ENCODE measurements around the gene CDK13.

The CDK13 gene

GRCh38 chr7:39948375-39948955 lies 1.6 kb upstream of the CDK13 start (continued):
- TF ChIP-seq, protein P1, sequence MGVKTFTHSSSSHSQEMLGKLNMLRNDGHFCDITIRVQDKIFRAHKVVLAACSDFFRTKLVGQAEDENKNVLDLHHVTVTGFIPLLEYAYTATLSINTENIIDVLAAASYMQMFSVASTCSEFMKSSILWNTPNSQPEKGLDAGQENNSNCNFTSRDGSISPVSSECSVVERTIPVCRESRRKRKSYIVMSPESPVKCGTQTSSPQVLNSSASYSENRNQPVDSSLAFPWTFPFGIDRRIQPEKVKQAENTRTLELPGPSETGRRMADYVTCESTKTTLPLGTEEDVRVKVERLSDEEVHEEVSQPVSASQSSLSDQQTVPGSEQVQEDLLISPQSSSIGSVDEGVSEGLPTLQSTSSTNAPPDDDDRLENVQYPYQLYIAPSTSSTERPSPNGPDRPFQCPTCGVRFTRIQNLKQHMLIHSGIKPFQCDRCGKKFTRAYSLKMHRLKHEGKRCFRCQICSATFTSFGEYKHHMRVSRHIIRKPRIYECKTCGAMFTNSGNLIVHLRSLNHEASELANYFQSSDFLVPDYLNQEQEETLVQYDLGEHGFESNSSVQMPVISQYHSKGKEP (tag by site-specific recombination; IDR thresholded peaks at IDR 0.05), result no peak
- TF ChIP-seq ZNF658 (tag by site-specific recombination; IDR thresholded peaks at IDR 0.05) (no peak), ZNF140 (tag by site-specific recombination; IDR thresholded peaks at IDR 0.05) (no peak), ZBTB17 (tag by site-specific recombination; IDR thresholded peaks at IDR 0.05) (no peak)

DNA sequence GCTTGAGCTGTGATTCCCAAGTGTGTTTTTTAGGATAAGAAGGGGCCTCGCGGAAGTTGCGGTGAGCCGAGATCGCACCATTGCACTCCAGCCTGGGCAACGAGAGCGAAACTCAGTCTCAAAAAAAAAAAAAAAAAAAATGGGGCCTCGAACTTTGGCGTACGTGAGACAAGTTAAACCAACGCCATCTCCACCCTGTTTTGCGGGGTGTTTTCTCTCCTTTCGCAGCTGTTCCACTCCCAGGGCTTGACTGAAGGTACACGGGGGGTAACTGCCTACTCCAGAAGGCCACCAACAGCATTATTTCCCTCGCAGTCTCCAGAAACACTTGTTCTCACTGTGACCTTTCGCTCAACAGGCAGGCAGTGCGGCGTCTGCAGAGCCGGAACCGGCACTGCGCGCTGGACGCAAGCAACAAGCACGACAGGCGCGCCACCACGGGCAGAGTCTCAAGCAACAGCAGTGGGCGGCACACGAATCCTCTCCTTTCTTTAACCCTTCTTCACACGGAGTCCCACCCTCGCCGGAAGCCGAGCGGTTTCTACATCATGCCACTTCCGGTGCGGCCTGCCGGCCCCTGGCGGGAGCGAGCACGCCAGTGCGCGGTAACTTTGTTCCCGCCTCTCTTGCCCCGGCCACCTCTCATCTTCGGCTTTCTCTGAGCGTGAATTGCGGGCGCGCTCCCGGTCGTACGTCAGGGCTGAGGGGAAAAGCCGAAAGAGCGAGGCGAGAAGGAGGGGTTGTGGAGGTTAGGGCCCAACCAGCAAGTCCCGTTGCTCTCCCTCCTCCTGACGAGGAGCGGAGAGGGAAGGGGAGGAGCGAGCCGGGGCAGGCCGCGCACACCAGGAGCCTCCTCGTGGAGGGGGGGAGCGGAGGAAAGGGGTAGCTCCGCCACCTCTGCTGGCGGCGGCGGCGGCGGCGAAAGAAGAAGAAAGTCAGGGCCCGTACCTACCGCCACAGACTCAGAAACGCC lies 814 bp upstream of the CDK13 start:
- Histone ChIP-seq H3K27ac (ENCODE audit: extremely low read depth, low read depth, low read length) (peak overlapping the region; percentile 99), H3K4me1 (ENCODE audit: control insufficient read depth, insufficient read depth, low read length) (no peaks in the 10 kb centered on the region), H3K9me3 (ENCODE audit: control insufficient read depth, insufficient read depth, low read depth, low read length) (no peaks in the 10 kb centered on the region), H3K36me3 (ENCODE audit: control insufficient read depth in 2 of 2, insufficient read depth in 1 of 2, low read length in 2 of 2) (peaks cover 0 to 6% of the 10 kb centered on the region in 2 experiments; a peak in 1 of 3 replicates), H3K4me3 (ENCODE audit: low read depth, low read length) (peak overlapping the region; percentile 99)
- CTCF ChIA-PET, result interaction anchor here (1.1 to 3.4 kb wide), 3 partner anchors 52 to 103 kb away, joined by 5 to 15 read pairs (median 7); no protein-coding TSS in a partner anchor
- POLR2A ChIA-PET, result interaction anchor here (0.5 to 2.0 kb wide), 6 partner anchors 10 to 367 kb away, joined by 3 to 9 read pairs (median 4); partner anchors contain the start of genes MPLKIP and SUGCT
- TF ChIP-seq GLIS2 (tag by site-specific recombination; IDR thresholded peaks at IDR 0.05) (peak; percentile 33), ZSCAN16 (tag by site-specific recombination; IDR thresholded peaks at IDR 0.05) (no peak), ZNF174 (tag by site-specific recombination; IDR thresholded peaks at IDR 0.05) (no peak), MYNN (tag by site-specific recombination; IDR thresholded peaks at IDR 0.05; ENCODE audit: borderline replicate concordance) (no peak), ZNF302 (tag by site-specific recombination; IDR thresholded peaks at IDR 0.05; ENCODE audit: low read depth) (no peak), KLF9 (tag by site-specific recombination; IDR thresholded peaks at IDR 0.05; ENCODE audit: low read depth) (0 out of 2 replicates have a peak, but pooled peaks have one; percentile 35), ZNF548 (tag by site-specific recombination; IDR thresholded peaks at IDR 0.05) (no peak), BCL11A (tag by site-specific recombination; IDR thresholded peaks at IDR 0.05; ENCODE audit: low read depth) (no peak), SP7 (tag by site-specific recombination; IDR thresholded peaks at IDR 0.05) (no peak; the same call in 1 of the 2 replicates), ZNF311 (tag by site-specific recombination; IDR thresholded peaks at IDR 0.05; ENCODE audit: borderline replicate concordance) (no peak), PRDM1 (tag by site-specific recombination; IDR thresholded peaks at IDR 0.05) (peak; percentile 41; the same call in 1 of the 2 replicates), ZBTB17 (tag by site-specific recombination; IDR thresholded peaks at IDR 0.05) (peak; percentile 79), ZBTB8A (tag by site-specific recombination; IDR thresholded peaks at IDR 0.05) (no peak), ZNF639 (tag by site-specific recombination; IDR thresholded peaks at IDR 0.05) (peak; percentile 37; the same call in 1 of the 2 replicates), KLF16 (tag by site-specific recombination; IDR thresholded peaks at IDR 0.05) (0 out of 2 replicates have a peak, but pooled peaks have one; percentile 37), KLF1 (tag by site-specific recombination; IDR thresholded peaks at IDR 0.05) (peak; percentile 20; the same call in 1 of the 2 replicates), ZSCAN30 (tag by site-specific recombination; IDR thresholded peaks at IDR 0.05) (0 out of 2 replicates have a peak, but pooled peaks have one; percentile 37), ZNF776 (tag by site-specific recombination; IDR thresholded peaks at IDR 0.05; ENCODE audit: borderline replicate concordance) (no peak), ZNF660 (tag by site-specific recombination; IDR thresholded peaks at IDR 0.05) (peak; percentile 20; the same call in 1 of the 2 replicates), ZNF214 (tag by site-specific recombination; IDR thresholded peaks at IDR 0.05; ENCODE audit: borderline replicate concordance) (no peak), ZXDB (tag by site-specific recombination; IDR thresholded peaks at IDR 0.05) (peak; percentile 58; the same call in 1 of the 2 replicates)
- TF ChIP-seq, protein P2, sequence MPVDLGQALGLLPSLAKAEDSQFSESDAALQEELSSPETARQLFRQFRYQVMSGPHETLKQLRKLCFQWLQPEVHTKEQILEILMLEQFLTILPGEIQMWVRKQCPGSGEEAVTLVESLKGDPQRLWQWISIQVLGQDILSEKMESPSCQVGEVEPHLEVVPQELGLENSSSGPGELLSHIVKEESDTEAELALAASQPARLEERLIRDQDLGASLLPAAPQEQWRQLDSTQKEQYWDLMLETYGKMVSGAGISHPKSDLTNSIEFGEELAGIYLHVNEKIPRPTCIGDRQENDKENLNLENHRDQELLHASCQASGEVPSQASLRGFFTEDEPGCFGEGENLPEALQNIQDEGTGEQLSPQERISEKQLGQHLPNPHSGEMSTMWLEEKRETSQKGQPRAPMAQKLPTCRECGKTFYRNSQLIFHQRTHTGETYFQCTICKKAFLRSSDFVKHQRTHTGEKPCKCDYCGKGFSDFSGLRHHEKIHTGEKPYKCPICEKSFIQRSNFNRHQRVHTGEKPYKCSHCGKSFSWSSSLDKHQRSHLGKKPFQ (tag by site-specific recombination; IDR thresholded peaks at IDR 0.05), result no peak
- TF ChIP-seq, protein P3, sequence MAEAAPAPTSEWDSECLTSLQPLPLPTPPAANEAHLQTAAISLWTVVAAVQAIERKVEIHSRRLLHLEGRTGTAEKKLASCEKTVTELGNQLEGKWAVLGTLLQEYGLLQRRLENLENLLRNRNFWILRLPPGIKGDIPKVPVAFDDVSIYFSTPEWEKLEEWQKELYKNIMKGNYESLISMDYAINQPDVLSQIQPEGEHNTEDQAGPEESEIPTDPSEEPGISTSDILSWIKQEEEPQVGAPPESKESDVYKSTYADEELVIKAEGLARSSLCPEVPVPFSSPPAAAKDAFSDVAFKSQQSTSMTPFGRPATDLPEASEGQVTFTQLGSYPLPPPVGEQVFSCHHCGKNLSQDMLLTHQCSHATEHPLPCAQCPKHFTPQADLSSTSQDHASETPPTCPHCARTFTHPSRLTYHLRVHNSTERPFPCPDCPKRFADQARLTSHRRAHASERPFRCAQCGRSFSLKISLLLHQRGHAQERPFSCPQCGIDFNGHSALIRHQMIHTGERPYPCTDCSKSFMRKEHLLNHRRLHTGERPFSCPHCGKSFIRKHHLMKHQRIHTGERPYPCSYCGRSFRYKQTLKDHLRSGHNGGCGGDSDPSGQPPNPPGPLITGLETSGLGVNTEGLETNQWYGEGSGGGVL (tag by site-specific recombination; IDR thresholded peaks at IDR 0.05), result peak; percentile 90
